GM12892 (cell line): Measurements from ENCODE around the gene NEAT1. TPM values are rescaled to one million over a fixed set of nuclear protein-coding genes. Genes with fewer than 3 reads are reported as not detected.

ENCODE experiments used
- DNase-seq: peaks from one replicate; pipeline ENCODE4 v3.0.0; 2011; ENCODE audit not compliant: insufficient read length
- FAIRE-seq: peaks from 2 replicates; lab custom pipeline; 2011; peaks lifted over from hg19 to GRCh38; lab: Jason Lieb, UNC
- POLR2A ChIP-seq: IDR thresholded peaks from 2 replicates; pipeline ENCODE4 v1.6.1; 2011; ENCODE audit warnings: low read depth, low read length, control low read depth
- POLR2AphosphoS5 ChIP-seq: IDR thresholded peaks from 2 replicates; pipeline ENCODE4 v1.6.1; 2011; ENCODE audit warnings: low read depth, low read length, control low read depth
- TAF1 ChIP-seq: IDR thresholded peaks from 2 replicates; pipeline ENCODE4 v1.6.1; 2011; ENCODE audit warnings: low read depth, mild to moderate bottlenecking, control low read depth, low read length, borderline replicate concordance
- polyA plus RNA-seq: library from polyadenylated mRNA; unstranded; fragments of >200 nt; gene quantifications from one replicate; pipeline ENCODE4 v1.2.1, GENCODE V29; 2012; ENCODE audit warnings: missing spikeins, inconsistent platforms; ENCODE audit not compliant: missing spikeins

NEAT1 gene
- 678 TPM for polyA plus RNA-seq

DNA sequence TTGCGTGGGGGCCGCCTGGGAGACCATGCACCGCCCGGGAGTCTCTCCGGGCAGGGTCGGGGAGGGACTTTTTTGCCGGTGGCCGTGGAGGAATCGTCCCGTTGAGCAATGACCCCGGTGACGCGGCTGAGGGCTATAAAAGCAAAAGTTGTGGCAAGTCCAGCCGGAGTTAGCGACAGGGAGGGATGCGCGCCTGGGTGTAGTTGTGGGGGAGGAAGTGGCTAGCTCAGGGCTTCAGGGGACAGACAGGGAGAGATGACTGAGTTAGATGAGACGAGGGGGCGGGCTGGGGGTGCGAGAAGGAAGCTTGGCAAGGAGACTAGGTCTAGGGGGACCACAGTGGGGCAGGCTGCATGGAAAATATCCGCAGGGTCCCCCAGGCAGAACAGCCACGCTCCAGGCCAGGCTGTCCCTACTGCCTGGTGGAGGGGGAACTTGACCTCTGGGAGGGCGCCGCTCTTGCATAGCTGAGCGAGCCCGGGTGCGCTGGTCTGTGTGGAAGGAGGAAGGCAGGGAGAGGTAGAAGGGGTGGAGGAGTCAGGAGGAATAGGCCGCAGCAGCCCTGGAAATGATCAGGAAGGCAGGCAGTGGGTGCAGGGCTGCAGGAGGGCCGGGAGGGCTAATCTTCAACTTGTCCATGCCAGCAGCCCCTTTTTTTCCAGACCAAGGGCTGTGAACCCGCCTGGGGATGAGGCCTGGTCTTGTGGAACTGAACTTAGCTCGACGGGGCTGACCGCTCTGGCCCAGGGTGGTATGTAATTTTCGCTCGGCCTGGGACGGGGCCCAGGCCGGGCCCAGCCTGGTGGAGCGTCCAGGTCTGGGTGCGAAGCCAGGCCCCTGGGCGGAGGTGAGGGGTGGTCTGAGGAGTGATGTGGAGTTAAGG, at the start of gene NEAT1:
Gene NEAT1 (plus strand): TSS at position 166 of the 883 bp plus-strand sequence.
- TF ChIP-seq POLR2AphosphoS5 (peak; percentile 99), TAF1 (peak; percentile 100), POLR2A (peak; percentile 98)
- DNase-seq (no peak), FAIRE-seq (no peak)

DNA sequence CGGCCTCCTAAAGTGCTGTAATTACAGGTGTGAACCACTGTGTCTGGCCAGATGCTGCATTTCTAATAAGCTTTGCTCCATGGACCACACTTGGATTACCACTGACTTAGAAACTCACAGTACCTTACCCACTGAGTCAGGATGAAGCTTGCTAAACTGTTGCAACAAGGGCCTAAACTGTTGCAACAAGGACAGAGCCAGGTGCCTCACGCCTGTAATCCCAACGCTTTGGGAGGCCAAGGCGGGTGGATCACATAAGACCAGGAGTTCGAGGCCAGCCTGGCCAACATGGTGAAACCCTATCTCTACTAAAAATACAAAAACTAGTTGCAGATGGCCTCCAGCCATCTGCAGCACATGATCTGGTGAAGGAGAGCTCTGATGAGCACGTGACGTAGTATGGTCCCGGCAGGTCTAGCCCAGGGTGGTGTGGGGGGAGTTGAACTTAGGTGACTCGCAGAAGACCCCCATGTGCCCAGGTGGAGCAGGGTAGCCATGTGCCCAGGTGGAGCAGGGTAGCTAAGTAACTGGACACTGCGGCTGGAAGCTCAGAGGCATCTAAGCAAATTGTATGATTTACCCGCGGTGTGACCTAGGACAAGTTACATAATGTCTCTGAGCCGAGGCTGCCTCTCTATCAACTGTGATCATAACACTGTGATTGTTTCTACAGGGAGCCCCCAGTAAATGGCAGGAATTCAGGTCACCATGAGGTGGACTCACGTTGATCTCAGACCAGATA, 48.6 kb upstream of the NEAT1 start:
- peak; percentile 5 for FAIRE-seq
- TF ChIP-seq POLR2AphosphoS5 = no peak
- TF ChIP-seq POLR2A = no peak
- TF ChIP-seq TAF1 = no peak
- no peak for DNase-seq

DNA sequence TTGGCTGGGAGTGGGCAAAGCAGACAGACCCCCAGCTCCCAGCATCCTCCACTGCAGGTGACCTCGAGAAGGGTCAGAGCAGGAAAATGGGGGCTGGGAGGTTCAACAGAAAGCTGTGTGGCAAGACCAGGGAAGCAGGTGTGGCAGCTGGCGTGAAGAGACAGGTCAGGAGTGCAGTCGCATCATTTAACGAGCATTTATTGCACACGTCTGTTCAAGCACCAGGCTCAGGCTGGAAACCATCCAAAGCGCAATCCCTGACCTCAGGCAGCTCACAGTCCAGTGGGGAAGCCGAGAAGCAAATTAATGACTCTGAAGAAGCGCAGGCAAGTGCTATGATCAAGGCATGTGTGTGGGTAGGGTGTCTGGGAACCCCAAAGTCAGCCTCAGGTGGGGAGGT, 47.6 kb upstream of the NEAT1 start:
- no peak for TF ChIP-seq POLR2A
- TF ChIP-seq POLR2AphosphoS5 = no peak
- no peak for TF ChIP-seq TAF1
- DNase-seq = no peak
- no peak for FAIRE-seq

DNA sequence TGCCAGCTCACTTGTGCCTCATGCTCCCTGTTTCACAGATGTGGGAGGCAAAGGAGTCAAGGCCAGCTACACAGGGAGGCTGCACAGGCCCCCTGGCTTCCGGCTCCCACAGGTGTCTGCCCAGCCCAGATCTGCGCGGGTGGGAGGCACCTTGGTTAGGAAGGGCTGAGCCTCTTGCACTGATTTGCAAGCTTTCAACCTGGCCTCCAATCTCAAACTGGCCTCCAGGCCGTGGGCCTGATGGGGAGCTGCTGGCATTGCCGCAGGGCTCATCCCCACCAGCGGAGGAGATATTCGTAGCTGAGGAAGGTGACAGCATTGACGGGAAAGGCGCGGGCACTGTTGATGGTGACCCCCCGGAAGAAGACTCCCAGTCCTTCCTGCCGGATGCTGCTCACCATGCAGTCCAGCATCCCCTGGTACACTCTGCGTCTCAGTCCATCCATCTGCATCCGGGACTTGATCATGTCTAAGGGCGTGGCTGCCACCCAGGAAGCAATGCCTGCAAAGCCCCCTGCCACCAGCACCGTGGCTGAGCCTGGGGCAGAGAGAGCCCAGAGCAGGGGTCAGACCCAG, 46.4 kb upstream of the NEAT1 start:
- FAIRE-seq (no peak), DNase-seq (no peak)
- no peak for TF ChIP-seq POLR2AphosphoS5
- TF ChIP-seq POLR2A = no peak
- no peak for TF ChIP-seq TAF1

DNA sequence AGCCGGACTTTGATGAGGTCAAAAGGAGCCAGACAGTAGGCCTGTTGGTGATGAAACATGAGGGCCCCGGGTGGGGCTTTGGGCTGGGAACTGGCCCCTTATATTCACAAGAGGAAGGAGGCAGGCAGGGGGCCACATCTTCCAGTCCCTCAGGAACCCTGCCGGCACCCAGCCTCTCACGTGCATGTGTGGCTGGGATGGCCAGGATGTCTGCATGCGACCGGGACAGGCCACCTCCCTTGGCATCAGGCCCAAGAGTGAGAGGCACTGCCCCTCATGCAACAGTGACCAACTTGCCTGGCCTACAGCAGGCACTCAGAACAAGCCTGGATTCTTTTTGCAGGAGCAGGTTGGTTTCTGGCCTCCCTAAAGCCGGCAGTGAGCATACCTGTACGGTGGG, 45.6 kb upstream of the NEAT1 start:
- no peak for FAIRE-seq

DNA sequence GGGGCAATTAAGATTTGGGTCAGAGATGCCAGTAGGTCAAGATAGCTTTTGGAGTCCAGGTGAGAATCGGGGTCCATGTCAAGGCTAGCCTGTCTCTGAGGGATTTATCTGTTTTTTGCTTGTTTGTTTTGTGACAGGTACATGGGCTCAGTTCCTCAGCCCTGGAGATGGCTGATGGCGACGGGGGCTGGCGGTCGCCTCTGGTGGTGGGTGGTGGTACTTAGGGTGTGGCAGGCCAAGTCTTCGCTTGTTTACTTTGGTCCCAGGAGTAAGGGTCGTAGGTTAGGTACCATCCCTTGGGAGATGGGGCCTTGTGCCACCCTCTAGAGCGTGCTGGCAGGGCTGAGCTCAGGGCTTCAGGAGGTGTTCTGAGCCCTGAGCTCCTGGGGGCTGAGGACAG, 44.8 kb upstream of the NEAT1 start:
- FAIRE-seq = no peak
- no peak for DNase-seq
- TF ChIP-seq POLR2A (no peak), TAF1 (no peak), POLR2AphosphoS5 (no peak)

More for the DNA sequence above, 45.6 kb upstream of the NEAT1 start:
- no peak for DNase-seq
- TF ChIP-seq TAF1 (no peak), POLR2A (no peak), POLR2AphosphoS5 (no peak)

DNA sequence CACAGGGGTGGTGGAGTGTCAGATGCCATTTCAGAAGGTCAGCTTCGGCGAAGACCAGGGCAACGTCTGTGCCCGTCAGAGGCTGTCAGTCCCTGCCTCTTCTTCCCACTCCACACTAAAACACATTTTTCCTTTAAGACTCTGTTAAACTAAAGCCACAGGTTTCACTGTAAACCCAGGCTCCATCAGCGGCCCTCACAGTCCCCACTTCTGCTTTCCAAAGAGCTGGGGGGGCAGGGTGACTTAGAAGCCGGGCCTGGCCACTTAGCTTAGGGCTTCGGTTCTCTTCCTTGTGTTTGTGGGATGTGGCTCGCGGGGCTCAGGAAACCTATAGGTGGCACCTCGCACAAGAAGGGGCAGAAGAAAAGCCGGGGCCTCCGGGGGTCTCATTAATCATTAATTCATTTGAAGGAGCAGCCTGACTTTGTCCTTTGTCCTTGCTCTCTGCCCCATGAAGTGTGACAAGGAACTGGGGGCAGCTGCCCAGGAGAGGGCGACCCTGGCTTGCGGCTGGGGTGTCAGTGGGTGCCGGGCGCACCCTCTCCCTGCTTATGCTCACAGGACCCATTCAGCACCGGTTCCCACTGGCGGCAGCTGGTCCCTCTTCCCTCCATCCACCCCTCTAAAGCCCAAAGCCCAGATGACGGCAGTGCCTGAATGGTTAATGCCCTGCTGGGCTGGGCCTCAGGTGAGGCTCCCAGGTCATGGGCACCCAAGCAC, 44.2 kb upstream of the NEAT1 start:
- no peak for FAIRE-seq
- no peak for TF ChIP-seq POLR2A
- TF ChIP-seq TAF1 = no peak
- TF ChIP-seq POLR2AphosphoS5 = no peak

DNA sequence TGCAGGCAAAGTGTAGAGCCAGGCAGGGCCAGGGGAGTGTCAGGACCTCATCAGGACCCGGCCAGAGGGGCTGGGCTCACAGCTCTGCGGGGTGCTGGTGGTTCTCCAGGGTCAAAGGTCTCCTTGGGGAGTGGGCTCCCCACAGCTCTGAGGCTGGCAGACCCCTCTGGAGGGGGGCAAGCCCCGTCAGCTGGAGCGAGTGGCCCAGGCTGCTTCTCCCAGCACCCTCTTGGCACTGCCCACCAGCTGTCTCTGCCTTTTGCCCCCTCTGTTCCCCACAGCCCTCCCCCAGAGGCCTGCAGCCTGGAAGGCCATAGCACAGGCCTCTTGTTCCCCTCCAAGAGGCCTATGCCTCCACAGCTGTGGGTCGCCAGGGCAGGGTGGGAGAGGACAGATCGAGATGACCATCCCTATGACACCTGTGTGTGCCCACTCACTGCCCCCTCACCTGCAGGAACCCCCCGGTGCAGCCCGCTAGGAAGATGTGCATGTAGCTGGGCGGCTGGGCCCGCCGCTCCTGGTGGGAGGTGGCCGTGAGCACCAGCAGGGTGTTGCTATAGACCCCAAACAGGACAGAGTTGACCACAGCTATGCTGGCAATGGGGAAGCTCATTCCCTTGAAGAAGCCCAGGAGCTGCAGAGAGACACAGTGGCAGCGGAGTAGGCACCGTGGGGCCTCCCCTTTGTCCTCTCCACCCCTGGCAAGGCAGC, 43.5 kb upstream of the NEAT1 start:
- no peak for DNase-seq
- TF ChIP-seq POLR2A (no peak), POLR2AphosphoS5 (no peak), TAF1 (no peak)
- FAIRE-seq = no peak

More for the DNA sequence above, 44.2 kb upstream of the NEAT1 start:
- no peak for DNase-seq

DNA sequence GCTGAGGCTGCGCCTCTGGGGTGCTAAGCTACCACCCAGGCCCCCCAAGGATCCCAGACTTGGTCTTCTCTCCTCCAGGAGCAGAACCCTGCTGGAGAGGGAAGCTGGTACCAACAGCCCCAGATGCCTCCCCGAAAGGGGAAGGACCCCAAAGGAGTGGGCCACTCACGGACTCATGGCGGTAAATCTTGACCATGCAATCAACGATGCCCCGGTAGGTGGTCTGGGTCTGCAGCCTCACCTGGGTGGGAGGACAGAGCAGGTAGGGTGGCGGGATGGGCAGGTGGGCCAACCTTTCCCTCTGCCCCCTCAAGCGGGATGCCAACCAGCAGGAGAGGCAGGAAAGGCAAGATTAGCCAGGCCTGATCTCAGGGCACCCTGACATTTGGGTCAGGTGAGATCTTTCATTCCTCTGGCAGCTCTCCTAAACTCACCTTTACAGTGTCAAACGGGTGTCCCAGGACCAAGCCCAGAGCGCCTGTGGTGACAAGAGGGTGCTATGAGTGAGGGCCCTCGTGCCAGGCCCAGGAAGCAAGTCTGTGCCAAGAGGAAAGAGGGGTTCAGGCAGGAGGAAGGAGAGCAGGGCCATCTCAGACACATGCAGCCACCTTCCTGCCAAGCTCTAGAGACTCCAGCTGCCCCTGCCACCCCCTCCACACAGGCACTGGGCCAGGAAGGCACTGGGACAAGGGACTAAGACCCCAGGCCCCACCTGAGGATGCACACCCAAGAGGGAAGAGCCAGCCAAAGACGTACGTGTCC, 42.7 kb upstream of the NEAT1 start:
- FAIRE-seq = no peak
- DNase-seq = no peak
- TF ChIP-seq TAF1 = no peak
- TF ChIP-seq POLR2AphosphoS5 = no peak
- no peak for TF ChIP-seq POLR2A

DNA sequence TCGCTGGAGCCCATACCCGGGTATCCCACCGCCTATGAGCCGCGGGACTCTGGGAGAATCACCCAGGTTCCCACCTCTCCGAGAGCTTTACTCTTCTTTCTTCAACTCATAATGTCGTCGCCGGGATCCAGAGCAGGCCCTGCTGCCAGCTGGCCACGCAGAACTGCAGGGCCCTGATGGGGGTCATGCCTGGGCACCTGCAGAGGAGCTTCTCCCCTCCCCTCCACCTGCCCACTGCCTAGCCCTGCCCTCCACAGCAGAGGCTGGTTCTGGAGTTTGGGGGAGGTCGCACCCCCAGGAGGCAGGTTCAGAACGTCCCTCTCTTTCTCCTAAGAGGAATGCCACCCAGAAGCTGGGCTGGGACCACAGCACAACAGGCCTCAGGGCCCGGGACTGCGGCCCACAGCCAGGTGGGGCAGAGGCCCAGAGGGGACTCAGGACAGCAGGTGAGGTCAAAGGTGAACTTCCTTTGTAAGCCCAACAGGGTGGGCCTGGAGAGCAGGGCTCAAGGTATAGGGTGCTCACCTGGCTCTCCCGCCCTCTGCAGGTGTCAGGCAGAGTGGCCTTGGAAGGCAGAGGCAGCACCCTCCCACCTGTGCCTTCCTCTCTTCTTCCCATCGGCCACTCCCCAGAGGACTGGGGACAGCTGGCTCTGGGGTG, 42.0 kb upstream of the NEAT1 start:
- no peak for TF ChIP-seq POLR2A
- TF ChIP-seq POLR2AphosphoS5 = no peak
- no peak for TF ChIP-seq TAF1
- DNase-seq (no peak), FAIRE-seq (peak; percentile 84)

DNA sequence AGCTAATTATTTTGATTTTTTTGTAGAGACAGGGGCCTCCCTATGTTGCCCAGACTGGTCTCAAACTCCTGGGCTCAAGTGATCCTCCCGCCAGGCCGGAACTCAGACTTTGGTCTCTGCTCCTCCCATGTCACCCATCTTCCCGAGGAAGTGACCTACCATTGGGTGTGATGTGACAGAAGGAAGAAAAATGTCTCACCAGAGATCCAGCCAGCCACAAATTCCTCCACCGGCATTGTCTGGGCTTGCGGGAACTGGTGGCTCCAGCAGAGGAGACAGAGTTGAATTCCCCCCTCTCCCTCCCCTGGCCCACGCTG, 40.9 kb upstream of the NEAT1 start:
- peak; percentile 99 for FAIRE-seq
- TF ChIP-seq TAF1 (no peak), POLR2A (no peak), POLR2AphosphoS5 (no peak)
- DNase-seq = no peak
